H1 (cell line): ENCODE measurements around the gene EIPR1. TPM values are rescaled to one million over a fixed set of nuclear protein-coding genes. Genes with fewer than 3 reads are reported as not detected.

ENCODE experiments used
- BRCA1 ChIP-seq: IDR thresholded peaks from 2 replicates; pipeline ENCODE4 v1.6.1; 2012; ENCODE audit warnings: low read depth, low read length, improper control_type of control experiment
- KDM1A ChIP-seq: fragments of 200-600, 300-600 bp; sonication (generic); IDR thresholded peaks from 2 replicates; pipeline ENCODE4 v1.7.1; 2016; ENCODE audit warnings: mild to moderate bottlenecking, low read length, borderline replicate concordance
- RAD21 ChIP-seq, 2 experiments: IDR thresholded peaks in 1 of 2; conservative IDR thresholded peaks in 1 of 2; 2 replicates each; pipeline ENCODE4 v1.6.1; 2011; ENCODE audit warnings: low read depth in 2 of 2, low read length in 2 of 2, improper control_type of control experiment in 1 of 2, inconsistent platforms in 1 of 2, mild to moderate bottlenecking in 1 of 2, moderate library complexity in 1 of 2
- RFX5 ChIP-seq: IDR thresholded peaks from 2 replicates; pipeline ENCODE4 v1.6.1; 2011; ENCODE audit warnings: low read depth, low read length, improper control_type of control experiment, borderline replicate concordance
- RNF2 ChIP-seq: fragments of 200-900, 300-1000 bp; sonication (generic); IDR thresholded peaks from 2 replicates; pipeline ENCODE4 v1.7.1; 2016; ENCODE audit warnings: borderline replicate concordance, low read depth, mild to moderate bottlenecking, antibody characterized with exemption, low read length; ENCODE audit not compliant: poor library complexity, severe bottlenecking; ENCODE audit errors: missing control alignments
- SIRT6 ChIP-seq: IDR thresholded peaks from one replicate; pipeline ENCODE4 v1.7.1; 2012; ENCODE audit warnings: low read length, inconsistent platforms
- SP4 ChIP-seq: IDR thresholded peaks from 2 replicates; pipeline ENCODE4 v1.6.1; 2012; ENCODE audit warnings: low read length, inconsistent platforms
- TBP ChIP-seq: IDR thresholded peaks from 2 replicates; pipeline ENCODE4 v1.6.1; 2011; ENCODE audit warnings: low read depth, low read length, improper control_type of control experiment
- ZNF274 ChIP-seq: IDR thresholded peaks from 2 replicates; pipeline ENCODE4 v1.7.0; 2012; ENCODE audit warnings: low read length, borderline replicate concordance; ENCODE audit errors: extremely low read depth
- polyA plus RNA-seq, 7 experiments: library from polyadenylated mRNA; depleted of rRNA in 3 of 7; stranded (reverse) in 5 of 7; unstranded in 2 of 7; fragments of >200 nt in 5 of 7; fragments of 200-250 nt in 2 of 7; gene quantifications; 1 replicate in 5 of 7; 2 replicates in 1 of 7; 4 replicates in 1 of 7; pipeline versions ENCODE4 v1.2.1 to v1.2.3, GENCODE V29; 2011 to 2013; ENCODE audit warnings: missing spikeins in 2 of 7, mixed read lengths in 2 of 7
- total RNA-seq: library from RNA; stranded (reverse); fragmentation: NEBNext Ultra II Directional; extraction: Animal tissue kit (Norgen Biotek cat#: 25700); gene quantifications from 2 replicates; pipeline ENCODE4 v1.2.1, GENCODE V29; 2021

Gene EIPR1
- total and polyA plus RNA-seq, 2 of the 8 experiments (the other 6 are each of a cell fraction or from before 2014, with no cell fraction given) = 26.3 to 56.4 TPM

- TF ChIP-seq RFX5 (no peak), BRCA1 (no peak), ZNF274 (no peak), TBP (no peak), RAD21 (IDR thresholded peaks at IDR 0.05 in 1 of 2, conservative IDR thresholded peaks at IDR 0.05 in 1 of 2; ENCODE audit: low read depth in 2 of 2, low read length in 2 of 2) (no peak), RNF2 (no peak), KDM1A (no peak), SIRT6 (no peak), SP4 (no peak)
Observed at GRCh38 chr2:3188405-3188946, 189.1 kb downstream of the EIPR1 start (continued).
